Measurements from ENCODE around the gene A1CF. TPM values are rescaled to one million over a fixed set of nuclear protein-coding genes. Genes with fewer than 3 reads are reported as not detected.

The A1CF gene
- total RNA-seq, 1 experiment from 2014 or later, result 0.03 TPM

GRCh38 chr10:50884302-50884701 is 1.1 kb downstream of the A1CF start:
- Histone ChIP-seq H3K27ac (ENCODE audit: low read length) (no peak overlapping the region), H3K9me3 (ENCODE audit: control insufficient read depth, insufficient read depth, low read depth, low read length) (no peaks in the 10 kb centered on the region), H3K36me3 (ENCODE audit: control insufficient read depth, insufficient read depth, low read length) (no peaks in the 10 kb centered on the region), H3K27me3 (ENCODE audit: control insufficient read depth, insufficient read depth, low read length) (peaks cover 3% of the 10 kb centered on the region; the same call in 1 of the 2 replicates), H3K4me3 (ENCODE audit: low read depth in 2 of 2, low read length in 2 of 2) (no peak overlapping the region), H3K4me1 (ENCODE audit: control insufficient read depth, insufficient read depth, low read length) (no peaks in the 10 kb centered on the region)
- intact Hi-C loops (cut with micrococcal nuclease; ENCODE audit: unreplicated experiment), result no loop called here
- no TSS peak for BruUV-seq (replicated peaks)
- ChIA-PET CTCF (no interaction called here), POLR2A (no interaction called here)
- in situ Hi-C loops (cut with HindIII; ENCODE audit: low pct_unique_long_range_greater_than_20kb, low sequenced_read_pairs), result no loop called here
- no peak for ATAC-seq
- no peak for DNase-seq (ENCODE audit: low read depth, low spot score)
- TF ChIP-seq CTCF (IDR thresholded peaks at IDR 0.05) (no peak), SIN3A (IDR thresholded peaks at IDR 0.05; ENCODE audit: borderline replicate concordance, insufficient read depth, low read depth, low read length) (no peak), POLR2AphosphoS5 (IDR thresholded peaks at IDR 0.05; ENCODE audit: low read depth, low read length) (no peak)

GRCh38 chr10:50883629-50884028 is 1.8 kb downstream of the A1CF start:
- CTCF ChIA-PET, result no interaction called here
- intact Hi-C loops (cut with micrococcal nuclease; ENCODE audit: unreplicated experiment), result no loop called here
- in situ Hi-C loops (cut with HindIII; ENCODE audit: low pct_unique_long_range_greater_than_20kb, low sequenced_read_pairs), result no loop called here
- Histone ChIP-seq H3K27me3 (ENCODE audit: control insufficient read depth, insufficient read depth, low read length) (peaks cover 3% of the 10 kb centered on the region; the same call in 1 of the 2 replicates), H3K9me3 (ENCODE audit: control insufficient read depth, insufficient read depth, low read depth, low read length) (no peaks in the 10 kb centered on the region), H3K4me3 (ENCODE audit: low read depth in 2 of 2, low read length in 2 of 2) (no peak overlapping the region), H3K36me3 (ENCODE audit: control insufficient read depth, insufficient read depth, low read length) (no peaks in the 10 kb centered on the region), H3K27ac (ENCODE audit: low read length) (no peak overlapping the region), H3K4me1 (ENCODE audit: control insufficient read depth, insufficient read depth, low read length) (no peaks in the 10 kb centered on the region)
- DNase-seq (ENCODE audit: low read depth, low spot score) (no peak), ATAC-seq (no peak)
- BruUV-seq (replicated peaks), result no TSS peak
- POLR2A ChIA-PET, result no interaction called here
- TF ChIP-seq SIN3A (IDR thresholded peaks at IDR 0.05; ENCODE audit: borderline replicate concordance, insufficient read depth, low read depth, low read length) (no peak), REST (IDR thresholded peaks at IDR 0.05; ENCODE audit: insufficient read depth in 1 of 2, low read depth in 2 of 2, low read length in 1 of 2) (no peak), TCF7L2 (IDR thresholded peaks at IDR 0.05; ENCODE audit: low read depth, low read length) (no peak), CTCF (IDR thresholded peaks at IDR 0.05) (no peak)

All from Panc1 (cell line).